HepG2 (cell line): ENCODE results near the gene GPATCH3. TPM values are rescaled to one million over a fixed set of nuclear protein-coding genes. Genes with fewer than 3 reads are reported as not detected.

Experiments
- CBFB ChIP-seq: sonication (generic); formaldehyde crosslinking; IDR thresholded peaks from 2 replicates; pipeline ENCODE4 v1.4.0; 2020; ENCODE audit warnings: missing genetic modification reagents
- CSRNP1 ChIP-seq: sonication (generic); formaldehyde crosslinking; IDR thresholded peaks from 2 replicates; pipeline ENCODE4 v1.8.1; 2023; ENCODE audit warnings: mild to moderate bottlenecking, missing genetic modification reagents
- ELF1 ChIP-seq: sonication (generic); formaldehyde crosslinking; IDR thresholded peaks from 2 replicates; pipeline ENCODE4 v1.4.0; 2020; ENCODE audit warnings: missing genetic modification reagents
- GLI4 ChIP-seq: sonication (generic); formaldehyde crosslinking; IDR thresholded peaks from 2 replicates; pipeline ENCODE4 v1.5.1; 2020; ENCODE audit warnings: missing genetic modification reagents, mild to moderate bottlenecking, moderate library complexity, borderline replicate concordance
- HOXA9 ChIP-seq: sonication (generic); formaldehyde crosslinking; IDR thresholded peaks from 2 replicates; pipeline ENCODE4 v1.8.1; 2022; ENCODE audit warnings: missing genetic modification reagents, mild to moderate bottlenecking, moderate library complexity, borderline replicate concordance
- NR0B2 ChIP-seq: sonication (generic); formaldehyde crosslinking; IDR thresholded peaks from 2 replicates; pipeline ENCODE4 v1.4.0; 2020; ENCODE audit warnings: mild to moderate bottlenecking, missing genetic modification reagents
- RARA ChIP-seq: IDR thresholded peaks from 2 replicates; pipeline ENCODE4 v1.6.1; 2016; ENCODE audit warnings: missing genetic modification reagents, missing compliant biosample characterization
- SKIL ChIP-seq: sonication (generic); formaldehyde crosslinking; IDR thresholded peaks from 2 replicates; pipeline ENCODE4 v1.8.0; 2022; ENCODE audit warnings: missing genetic modification reagents, mild to moderate bottlenecking, moderate library complexity, borderline replicate concordance
- SOX13 ChIP-seq, 3 experiments: fragments of 450-650 bp in 1 of 3; sonication (generic) in 1 of 3; formaldehyde crosslinking in 1 of 3; IDR thresholded peaks in 2 of 3; conservative IDR thresholded peaks in 1 of 3; 2 replicates each; pipeline versions ENCODE4 v1.5.0 to v1.6.1; 2016 to 2020; ENCODE audit warnings: antibody characterized with exemption in 1 of 3, mild to moderate bottlenecking in 1 of 3, missing compliant biosample characterization in 1 of 3, missing genetic modification reagents in 1 of 3, moderate library complexity in 1 of 3
- THRA ChIP-seq: sonication (generic); formaldehyde crosslinking; IDR thresholded peaks from 2 replicates; pipeline ENCODE4 v1.4.0; 2020; ENCODE audit warnings: missing genetic modification reagents, borderline replicate concordance
- ZBTB1 ChIP-seq: sonication (generic); formaldehyde crosslinking; IDR thresholded peaks from 2 replicates; pipeline ENCODE4 v1.4.0; 2020; ENCODE audit warnings: missing genetic modification reagents, borderline replicate concordance
- ZNF468 ChIP-seq: sonication (generic); formaldehyde crosslinking; IDR thresholded peaks from 2 replicates; pipeline ENCODE4 v1.8.0; 2022; ENCODE audit warnings: mild to moderate bottlenecking, moderate library complexity, missing genetic modification reagents
- ZNF646 ChIP-seq: sonication (generic); formaldehyde crosslinking; IDR thresholded peaks from 2 replicates; pipeline ENCODE4 v1.9.0; 2021; ENCODE audit warnings: mild to moderate bottlenecking, missing genetic modification reagents
- ZSCAN31 ChIP-seq: sonication (generic); formaldehyde crosslinking; IDR thresholded peaks from 2 replicates; pipeline ENCODE4 v1.5.0; 2020; ENCODE audit warnings: low read depth, mild to moderate bottlenecking, missing genetic modification reagents
- polyA plus RNA-seq, 8 experiments: library from polyadenylated mRNA; depleted of rRNA in 3 of 8; stranded (reverse) in 7 of 8; unstranded in 1 of 8; fragments of >200 nt; fragmentation: Illumina TruSeq in 4 of 8; extraction: Trizol in 4 of 8; gene quantifications; 2 replicates each; pipeline versions ENCODE4 v1.2.1 to v1.2.3, GENCODE V29; 2011 to 2016; ENCODE audit warnings: low read depth in 4 of 8, missing spikeins in 1 of 8, mixed read lengths in 1 of 8; ENCODE audit not compliant: insufficient read depth in 1 of 8
- total RNA-seq, 5 experiments: library from RNA; depleted of rRNA; stranded (reverse); fragments of >200 nt; fragmentation: Illumina TruSeq; extraction: Trizol; gene quantifications; 2 replicates each; pipeline ENCODE4 v1.2.3, GENCODE V29; 2016; ENCODE audit warnings: low read depth in 1 of 5

GPATCH3 gene
- total and polyA plus RNA-seq, 2 of the 13 experiments (the other 11 are each of a cell fraction or from before 2014, with no cell fraction given), result 8.3 to 11.0 TPM

GRCh38 chr1:26913754-26914619, 13.7 kb upstream of the GPATCH3 start, which contains the start of gene NR0B2 (continued):
- TF ChIP-seq SOX13 (IDR thresholded peaks at IDR 0.05) (peak; percentile 82), SOX13 (CRISPR knock-in tag; conservative IDR thresholded peaks at IDR 0.05 in 1 of 2, IDR thresholded peaks at IDR 0.05 in 1 of 2) (peak in 1 of 2 experiments; percentile 94; a peak in 2 of 4 replicates), SKIL (CRISPR knock-in tag) (peak; percentile 100), ZNF468 (CRISPR knock-in tag) (no peak), NR0B2 (CRISPR knock-in tag) (peak; percentile 54; the same call in 1 of the 2 replicates), HOXA9 (CRISPR knock-in tag) (peak; percentile 68), GLI4 (CRISPR knock-in tag) (no peak), ZNF646 (CRISPR knock-in tag) (peak; percentile 52), CBFB (CRISPR knock-in tag) (peak; percentile 67; the same call in 1 of the 2 replicates), RARA (CRISPR knock-in tag) (peak; percentile 97), ELF1 (CRISPR knock-in tag) (peak; percentile 89), ZSCAN31 (CRISPR knock-in tag) (peak; percentile 64; the same call in 1 of the 2 replicates), THRA (CRISPR knock-in tag) (peak; percentile 97), ZBTB1 (no peak), CSRNP1 (CRISPR knock-in tag) (peak; percentile 80)
